Islet precursor cell (in vitro differentiated cells): ENCODE data around the gene ADAT2.
A peak's percentile ranks its signal among the peaks of the same experiment; 100 is the strongest.

Experiments used
- DNase-seq: peaks from one replicate; pipeline ENCODE4 v3.0.0-alpha.2; 2018

The ADAT2 gene

DNA sequence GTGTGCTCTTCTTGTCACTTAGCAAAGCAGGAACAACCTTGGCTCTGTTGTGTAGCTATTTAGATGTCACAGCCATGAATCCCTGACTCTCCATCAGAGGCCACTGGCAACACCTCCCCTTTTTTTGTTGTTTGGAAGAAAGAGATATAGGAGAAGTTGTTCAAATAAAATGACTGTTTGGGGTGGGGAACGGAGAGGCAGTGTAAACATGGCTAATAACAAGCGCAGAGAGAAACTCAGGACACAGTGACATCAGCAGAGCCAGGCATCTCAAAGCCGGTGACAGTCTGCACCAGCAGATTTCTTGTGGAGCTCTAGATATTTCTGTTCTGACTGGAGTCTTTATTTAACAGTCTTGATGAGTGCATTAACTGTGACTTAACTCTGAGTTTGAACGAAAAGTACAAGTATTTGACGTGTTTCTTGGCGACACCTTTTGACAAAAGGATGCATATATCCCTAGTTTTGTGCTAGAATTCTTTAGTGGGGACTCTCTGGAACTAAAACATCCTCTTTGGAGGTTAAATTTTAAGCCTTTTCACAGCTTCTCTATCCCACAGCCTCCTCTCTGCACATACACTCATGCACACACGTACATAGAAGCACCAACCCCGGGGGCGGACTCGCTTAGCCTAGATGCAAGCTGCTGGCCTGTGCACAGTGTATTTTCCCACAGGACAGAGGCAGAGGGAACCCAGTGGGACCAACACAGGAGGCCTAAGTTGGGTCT lies 53.8 kb downstream of the ADAT2 start:
- DNase-seq: peak; percentile 62

DNA sequence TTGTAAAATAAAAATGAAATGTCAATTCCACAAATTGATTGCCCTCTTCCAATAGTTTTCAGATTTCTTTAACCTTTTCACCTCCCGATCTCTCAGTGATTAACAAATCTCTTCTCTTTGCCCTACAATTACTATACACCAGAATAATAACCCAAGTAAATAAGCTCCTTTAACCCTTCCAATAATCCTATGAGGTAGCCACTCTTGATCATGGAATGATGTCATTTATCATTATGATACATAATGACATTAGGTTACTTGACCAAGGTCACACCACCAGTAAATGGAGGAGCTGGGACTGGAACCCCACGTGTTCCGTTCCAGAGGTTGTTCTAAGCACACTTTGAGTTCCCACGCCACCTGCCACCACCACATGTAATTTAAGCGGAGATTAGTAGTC lies 54.8 kb downstream of the ADAT2 start:
- DNase-seq: no peak

DNA sequence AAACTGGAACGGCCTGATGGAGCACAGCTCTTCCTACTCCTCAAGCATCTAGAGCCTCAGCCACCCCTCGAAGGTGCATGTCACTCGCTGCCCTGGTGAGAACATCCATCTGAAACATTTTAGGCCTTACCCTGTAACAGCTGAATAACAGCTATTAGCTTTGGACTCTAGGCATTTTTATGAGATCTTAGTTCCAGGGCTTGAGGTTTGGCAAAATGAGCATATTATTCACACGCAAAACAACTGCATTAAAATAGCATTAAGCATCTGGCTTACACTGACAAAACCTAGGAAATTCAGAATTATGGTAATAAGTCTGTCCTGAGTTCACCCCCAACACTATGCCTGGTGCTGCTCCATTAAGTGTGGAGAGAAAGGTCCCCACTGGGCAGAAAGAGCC lies 56.1 kb downstream of the ADAT2 start:
- peak; percentile 31 for DNase-seq

DNA sequence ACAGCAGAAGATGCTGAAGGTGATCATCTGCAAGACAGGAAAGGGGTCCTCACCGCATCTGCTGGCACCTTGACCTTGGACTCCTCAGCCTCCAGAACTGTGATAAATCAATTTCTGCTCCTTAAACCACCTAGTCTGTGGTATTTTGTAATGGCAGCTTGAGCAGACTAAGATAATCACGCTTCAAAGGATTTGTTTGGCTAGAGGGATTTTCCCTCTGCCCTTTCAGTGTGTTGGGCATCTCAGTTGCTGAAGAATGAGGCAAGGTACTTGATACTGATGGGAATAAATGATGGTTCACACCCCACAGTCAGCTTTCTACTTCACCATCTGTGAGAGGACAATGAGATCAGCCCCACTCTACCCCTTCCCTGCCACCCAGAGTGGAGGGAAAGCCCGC lies 60.2 kb downstream of the ADAT2 start:
- DNase-seq: no peak

DNA sequence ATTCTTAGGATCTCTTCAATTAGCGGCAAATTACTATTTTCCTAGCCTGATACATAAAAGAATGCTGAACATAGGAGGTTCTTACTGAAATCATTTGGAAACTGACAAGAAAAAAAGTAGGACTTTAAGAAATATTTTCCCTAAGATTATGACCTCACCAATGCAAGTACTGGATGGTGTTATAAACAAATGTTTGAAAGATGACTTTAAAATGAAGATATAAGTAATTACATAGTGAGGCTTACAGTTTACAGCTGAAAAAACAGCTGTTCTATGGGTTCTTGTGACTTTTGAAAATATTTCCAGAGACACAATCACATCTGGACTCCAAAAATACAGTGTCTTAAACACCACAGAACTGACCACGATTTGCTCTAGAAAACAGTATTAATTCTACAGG lies 64.9 kb downstream of the ADAT2 start:
- no peak for DNase-seq

DNA sequence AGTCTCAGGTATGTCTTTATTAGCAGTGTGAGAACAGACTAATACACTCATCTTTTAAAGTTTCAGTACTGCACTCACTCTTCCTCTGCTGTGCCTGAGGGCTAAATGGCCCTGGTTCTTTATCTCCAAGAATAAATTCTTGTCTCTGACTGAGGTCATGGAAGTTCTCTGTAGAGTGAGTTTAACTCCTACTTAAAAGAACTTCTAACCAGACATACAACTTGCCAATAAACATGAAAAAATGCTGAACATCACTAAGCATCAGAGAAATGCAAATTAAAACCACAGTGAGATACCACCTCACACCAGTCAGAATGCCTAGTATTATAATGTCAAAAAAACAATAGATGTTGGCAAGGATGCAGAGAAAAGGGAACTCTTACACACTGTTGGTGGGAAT lies 73.6 kb downstream of the ADAT2 start:
- DNase-seq: no peak

DNA sequence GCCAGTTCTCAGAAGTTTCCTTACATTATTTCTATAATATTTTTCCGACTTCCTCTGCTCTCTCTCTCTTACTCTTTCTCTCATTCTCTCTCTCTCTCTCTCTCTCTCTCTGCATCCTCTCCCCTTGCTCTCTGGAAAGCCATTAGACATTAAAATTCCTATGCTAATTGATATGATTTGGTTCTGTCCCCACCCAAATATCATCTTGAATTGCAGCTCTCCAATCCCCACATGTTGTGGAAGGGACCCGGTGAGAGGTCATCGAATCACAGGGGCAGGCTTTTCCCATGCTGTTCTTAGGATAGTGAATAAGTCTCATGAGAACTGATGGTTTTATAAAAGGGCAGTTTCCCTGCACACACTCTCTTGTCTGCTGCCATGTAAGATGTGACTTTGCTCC lies 74.1 kb downstream of the ADAT2 start:
- no peak for DNase-seq

DNA sequence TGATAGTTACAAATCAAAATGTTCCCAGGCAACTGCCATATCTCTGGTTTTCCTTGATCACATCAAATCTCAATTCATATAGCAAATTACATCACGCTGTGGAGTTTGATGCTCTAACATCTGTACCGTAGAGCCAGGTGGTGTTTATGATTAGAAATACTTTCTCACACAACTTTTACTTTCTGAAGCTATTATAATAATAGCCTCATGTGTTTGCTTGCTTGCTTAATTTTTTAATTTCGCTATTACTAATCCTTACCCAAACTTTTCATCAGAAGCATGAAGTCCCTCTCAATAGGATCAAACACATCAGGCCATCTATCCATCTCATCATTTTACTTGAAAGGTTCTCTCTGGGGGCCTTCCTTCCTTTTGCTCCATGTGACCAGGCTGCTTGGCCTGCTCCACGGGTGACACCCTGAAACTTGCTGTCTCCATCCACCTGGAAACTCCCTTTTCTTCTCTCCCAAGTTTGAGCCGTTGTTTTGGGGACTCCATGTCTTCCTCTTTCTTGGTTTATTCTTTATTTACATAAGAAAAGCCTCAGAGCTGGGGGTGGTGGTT lies 75.4 kb downstream of the ADAT2 start:
- no peak for DNase-seq

DNA sequence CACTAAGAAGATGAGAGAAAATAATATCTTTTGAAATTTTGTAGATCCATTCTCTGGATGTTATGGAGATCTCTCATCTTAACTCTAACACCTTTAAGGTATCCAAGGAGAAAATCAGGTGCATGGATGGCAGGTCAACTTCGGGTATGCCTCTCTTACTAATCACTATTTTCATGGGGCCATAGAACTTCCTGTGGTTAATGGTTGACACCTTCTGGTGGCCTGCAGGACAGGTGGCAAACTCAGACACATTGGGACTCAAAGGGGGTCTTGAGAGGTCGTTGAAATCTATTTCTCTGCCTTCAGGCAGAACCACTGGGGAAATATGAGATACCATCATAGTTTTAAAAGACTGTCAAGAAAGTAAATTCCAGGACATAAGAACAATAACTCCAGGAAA lies 76.5 kb downstream of the ADAT2 start:
- no peak for DNase-seq
